Midbrain (tissue), 1 donor: ENCODE data around the gene SLC15A5.
A peak's percentile ranks its signal among the peaks of the same experiment; 100 is the strongest.

ENCODE experiments used
- DNase-seq: peaks from one replicate; lab custom pipeline; 2025; lab: John Stamatoyannopoulos, UW

Gene SLC15A5, protein sequence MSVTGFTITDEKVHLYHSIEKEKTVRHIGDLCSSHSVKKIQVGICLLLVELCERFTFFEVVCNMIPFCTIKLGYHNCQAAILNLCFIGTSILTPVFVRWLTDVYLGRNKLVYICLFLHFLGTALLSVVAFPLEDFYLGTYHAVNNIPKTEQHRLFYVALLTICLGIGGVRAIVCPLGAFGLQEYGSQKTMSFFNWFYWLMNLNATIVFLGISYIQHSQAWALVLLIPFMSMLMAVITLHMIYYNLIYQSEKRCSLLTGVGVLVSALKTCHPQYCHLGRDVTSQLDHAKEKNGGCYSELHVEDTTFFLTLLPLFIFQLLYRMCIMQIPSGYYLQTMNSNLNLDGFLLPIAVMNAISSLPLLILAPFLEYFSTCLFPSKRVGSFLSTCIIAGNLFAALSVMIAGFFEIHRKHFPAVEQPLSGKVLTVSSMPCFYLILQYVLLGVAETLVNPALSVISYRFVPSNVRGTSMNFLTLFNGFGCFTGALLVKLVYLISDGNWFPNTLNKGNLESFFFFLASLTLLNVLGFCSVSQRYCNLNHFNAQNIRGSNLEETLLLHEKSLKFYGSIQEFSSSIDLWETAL

DNA sequence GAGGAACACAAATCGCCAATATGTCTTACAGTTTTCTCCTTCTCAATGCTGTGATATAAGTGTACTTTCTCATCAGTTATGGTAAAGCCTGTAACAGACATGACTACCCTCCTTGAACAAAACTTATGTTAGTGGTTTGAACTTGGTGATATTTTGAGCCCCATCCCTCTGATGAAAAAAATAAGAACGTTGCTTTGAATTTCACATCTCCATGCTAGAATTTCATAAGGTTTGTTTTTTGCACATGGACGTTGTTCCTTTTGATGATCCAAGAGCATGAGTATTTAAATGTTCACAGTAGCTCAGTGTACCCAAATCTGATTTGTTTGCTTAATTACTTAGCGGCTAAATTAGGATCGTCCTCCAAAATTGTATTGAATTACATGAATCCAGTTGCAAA lies at the start of gene SLC15A5:
TSS of gene SLC15A5 (minus strand) at position 101 of the 400 bp plus-strand sequence. CDS start at position 101, 0 bp downstream.
- DNase-seq = no peak

DNA sequence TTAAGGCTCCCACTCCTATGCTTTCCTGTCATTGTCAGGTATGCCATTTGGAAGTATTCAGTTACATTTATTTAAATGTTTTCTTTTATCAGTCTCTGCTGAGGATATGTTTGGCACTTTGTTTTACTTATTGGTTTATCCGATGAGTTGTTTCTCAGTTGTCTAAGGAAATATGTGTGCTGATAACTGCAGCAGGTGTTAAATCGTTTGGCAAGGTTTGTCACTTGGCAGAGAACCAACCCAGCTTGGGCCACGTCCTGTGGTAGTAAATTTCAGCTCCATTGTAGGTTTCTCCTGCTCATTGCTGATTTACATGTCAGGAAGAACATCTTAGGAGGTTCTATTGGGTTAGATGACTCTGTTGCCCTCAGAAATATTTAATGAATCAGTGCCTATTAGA lies 47.9 kb upstream of the SLC15A5 start:
- no peak for DNase-seq

DNA sequence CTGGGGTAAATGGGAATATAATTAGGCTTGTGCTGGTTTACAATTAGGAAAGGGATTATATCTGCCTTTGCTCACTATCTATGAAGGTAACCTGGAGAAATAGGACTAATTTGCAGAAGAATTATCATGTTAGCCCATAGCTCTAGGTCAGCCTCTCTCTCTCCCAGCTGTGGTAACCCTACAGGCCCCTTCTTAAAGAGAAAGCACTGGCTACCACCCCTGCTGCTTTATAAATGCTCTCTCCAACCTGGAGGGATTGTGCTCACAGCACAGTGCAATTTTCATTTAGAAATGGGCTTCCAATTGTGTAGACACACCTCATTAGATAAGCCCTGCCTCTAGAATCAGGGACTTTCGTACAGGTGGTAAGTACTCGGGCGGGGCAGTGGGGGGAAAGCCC lies 47.3 kb upstream of the SLC15A5 start:
- DNase-seq = no peak

DNA sequence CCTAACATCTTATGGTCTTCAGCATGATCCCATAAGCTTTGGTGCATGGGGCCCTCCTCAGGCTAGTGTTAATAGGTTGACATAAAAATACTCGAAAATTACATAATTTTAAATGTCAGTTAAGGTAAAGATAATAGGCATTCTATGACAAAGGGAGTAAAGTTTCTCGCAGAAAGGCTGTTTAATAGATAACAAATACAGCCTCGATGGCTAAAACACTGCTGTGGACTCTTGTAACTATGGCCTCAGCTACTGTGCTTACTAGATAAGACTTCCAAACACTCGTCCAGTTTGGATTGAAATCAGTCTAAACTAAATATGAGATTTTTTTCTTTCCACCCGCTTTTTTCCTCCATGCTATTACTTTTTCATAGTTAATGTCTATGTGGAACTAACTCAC lies 46.8 kb upstream of the SLC15A5 start:
- DNase-seq = no peak

DNA sequence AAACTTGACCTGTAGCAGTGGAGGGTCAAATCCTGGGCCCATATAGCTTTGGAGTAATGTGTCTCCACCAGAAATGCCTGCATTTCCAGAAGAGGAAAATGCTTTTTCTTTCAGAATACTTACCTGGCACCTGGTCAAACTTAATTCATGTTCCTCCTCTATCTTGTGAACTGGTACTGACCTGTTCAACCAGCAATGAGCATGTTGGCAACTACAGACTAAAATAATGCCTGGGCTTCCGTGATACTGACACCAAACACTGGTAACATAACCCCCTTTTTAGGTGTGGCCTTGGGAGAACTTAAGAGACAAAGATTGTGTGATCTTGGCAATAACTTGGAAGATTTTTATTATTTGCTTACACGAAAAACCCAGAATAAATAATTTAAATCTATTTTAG lies 46.2 kb upstream of the SLC15A5 start:
- DNase-seq = no peak

DNA sequence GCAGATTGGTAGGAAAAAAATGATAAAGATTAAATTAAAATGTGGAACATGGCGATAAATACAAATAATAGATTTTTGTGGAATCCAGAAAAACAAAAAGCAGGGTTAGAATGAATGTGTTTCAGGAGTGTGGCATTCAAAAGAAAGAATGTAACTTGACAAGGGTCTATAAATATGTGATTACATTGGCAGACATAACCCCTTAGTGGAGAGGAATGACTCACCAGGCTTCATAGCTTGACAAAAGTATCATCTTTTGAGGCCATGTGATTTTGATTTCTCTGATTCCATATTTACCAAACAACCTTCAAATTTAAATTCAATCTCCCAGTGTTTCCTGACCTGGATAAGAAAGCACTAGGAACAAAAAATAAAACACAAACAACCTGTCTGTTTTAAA lies 45.5 kb upstream of the SLC15A5 start:
- no peak for DNase-seq

DNA sequence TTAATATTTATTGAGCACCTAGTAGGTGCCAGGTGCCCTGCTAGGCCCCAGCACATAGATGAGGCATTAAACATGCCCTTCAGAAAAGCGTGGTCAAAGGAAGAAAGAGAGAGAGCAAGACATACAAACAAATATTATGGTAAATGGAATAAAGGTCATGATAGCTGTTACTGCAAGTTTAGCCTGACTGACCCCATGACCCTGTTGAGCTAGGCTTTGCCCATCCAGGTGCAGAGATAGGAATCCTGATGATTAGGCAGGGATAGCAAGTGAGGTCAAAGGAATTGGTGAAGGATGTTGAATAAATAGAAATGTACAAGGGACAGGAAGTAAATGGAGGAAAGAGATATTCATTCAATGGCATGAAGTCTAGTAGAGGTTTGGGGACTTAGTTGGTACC lies 33.4 kb upstream of the SLC15A5 start:
- DNase-seq = no peak

DNA sequence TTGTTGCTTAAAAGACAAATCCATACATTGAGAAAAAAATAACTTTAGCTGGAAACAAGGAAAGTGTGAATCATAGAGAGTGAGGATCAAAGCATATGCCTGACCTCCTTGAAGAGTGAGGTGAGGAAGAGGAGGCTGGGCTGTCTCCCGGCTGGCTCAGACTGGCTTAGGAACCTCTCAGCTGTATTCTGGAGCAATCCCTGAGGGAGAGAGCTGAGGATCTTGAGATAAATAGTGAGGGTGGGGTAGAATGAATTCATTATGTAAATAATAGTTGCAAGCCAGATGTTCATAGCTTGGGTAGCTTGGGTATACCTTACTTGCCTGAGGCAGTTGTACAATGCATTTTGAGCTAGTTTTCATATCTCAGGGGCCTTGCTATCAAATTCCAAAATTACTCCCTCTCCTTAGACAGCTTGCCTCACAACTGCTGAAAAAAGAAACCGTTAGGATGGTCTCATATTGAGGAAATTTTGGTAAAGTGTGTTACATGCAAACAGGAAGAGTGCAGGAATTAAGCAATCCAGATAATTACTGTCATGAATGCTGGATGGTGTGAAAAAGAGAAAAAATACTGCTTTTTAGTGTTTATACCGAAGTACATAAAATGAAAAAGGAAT lies 30.5 kb upstream of the SLC15A5 start:
- no peak for DNase-seq

DNA sequence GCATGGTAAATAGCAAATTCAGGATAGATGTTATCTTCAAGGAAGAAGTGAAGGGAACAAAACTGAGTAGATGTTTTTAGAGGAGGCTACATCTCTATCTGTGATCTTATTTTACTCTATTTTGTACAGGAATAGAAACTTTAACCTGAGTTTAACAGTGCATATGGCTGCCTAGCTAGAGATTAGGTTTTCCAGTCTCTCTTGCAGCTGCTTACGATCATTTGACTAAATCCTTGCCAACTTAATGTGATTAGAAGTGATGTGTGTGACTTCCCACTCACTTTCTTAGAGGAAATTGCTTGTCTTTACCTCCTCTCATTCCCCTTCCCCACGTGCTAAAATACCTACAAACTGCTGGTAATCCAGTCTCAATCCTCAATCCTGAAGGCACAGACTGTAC lies 26.5 kb upstream of the SLC15A5 start:
- DNase-seq = no peak

DNA sequence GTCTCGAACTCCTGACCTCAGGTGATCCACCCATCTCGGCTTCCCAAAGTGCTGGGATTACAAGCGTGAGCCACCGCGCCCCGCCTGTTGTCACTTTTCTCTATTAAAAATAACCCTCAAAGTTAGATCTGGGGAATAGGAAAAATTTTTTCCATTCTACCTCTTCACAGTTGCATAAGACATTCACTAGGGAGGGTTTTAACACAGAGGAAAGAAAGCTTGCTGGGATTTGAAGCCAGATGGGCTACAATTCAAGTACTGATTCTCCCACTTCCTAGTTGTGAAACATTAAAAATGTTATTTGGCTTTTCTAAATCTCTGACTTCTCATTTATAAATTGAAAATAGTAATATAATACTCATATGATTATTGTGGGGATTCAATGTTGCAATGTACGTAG lies 23.3 kb upstream of the SLC15A5 start:
- no peak for DNase-seq

DNA sequence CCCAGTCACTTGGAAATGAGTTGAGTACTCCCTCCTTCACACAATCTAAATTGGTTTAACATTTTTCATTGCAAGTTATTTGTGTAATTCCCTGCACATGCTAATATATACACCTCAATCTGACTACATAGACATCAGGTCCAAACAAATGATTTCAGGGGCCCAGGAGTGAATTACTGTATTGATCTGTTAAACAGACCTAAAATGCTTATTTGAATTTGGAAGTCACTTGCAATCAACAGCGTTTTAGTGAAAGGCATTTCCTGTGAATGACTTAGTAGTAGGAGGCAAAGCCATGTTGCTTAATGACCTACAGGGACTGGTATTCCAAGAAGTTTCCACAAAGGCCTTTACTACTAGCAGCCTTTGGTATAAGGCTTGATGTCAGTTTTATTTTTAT lies 22.6 kb upstream of the SLC15A5 start:
- no peak for DNase-seq

DNA sequence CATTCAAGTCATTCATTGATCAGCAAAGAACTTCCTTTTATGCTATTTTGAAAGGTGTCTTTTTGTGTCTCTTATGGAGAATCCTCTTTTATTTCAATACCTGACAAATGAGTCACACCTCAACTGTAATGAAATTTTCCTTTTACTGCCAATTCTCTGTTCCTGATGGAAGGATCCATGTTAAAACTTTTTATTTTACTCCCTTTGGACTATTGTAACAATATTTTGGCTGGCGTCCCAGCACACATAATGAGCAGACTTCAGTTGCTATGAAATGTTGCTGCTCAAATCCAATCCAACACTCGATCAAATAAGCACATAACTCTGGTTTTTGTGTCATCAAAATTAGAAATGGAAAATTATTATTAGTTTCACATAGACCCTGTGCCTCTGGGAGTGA lies 21.9 kb upstream of the SLC15A5 start:
- DNase-seq = peak; percentile 8

DNA sequence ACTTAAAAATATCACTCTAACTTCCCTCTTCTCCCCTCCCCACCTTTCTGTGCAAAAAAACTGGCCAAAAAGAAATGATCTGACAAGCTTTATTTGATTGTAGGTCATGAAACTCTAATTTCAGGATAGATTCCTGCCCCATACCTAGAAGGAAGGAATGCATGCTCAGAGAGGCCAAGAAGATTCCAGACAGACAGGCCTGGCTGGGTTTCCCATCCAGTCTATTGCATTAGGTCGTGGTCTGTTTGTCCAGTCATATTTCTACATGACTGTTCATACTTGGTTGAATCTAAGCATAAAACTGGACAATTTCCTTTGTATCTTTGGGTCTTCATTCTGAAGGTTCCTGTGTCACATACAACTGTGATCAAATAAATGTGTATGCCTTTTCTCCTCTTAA lies 20.0 kb upstream of the SLC15A5 start:
- no peak for DNase-seq

DNA sequence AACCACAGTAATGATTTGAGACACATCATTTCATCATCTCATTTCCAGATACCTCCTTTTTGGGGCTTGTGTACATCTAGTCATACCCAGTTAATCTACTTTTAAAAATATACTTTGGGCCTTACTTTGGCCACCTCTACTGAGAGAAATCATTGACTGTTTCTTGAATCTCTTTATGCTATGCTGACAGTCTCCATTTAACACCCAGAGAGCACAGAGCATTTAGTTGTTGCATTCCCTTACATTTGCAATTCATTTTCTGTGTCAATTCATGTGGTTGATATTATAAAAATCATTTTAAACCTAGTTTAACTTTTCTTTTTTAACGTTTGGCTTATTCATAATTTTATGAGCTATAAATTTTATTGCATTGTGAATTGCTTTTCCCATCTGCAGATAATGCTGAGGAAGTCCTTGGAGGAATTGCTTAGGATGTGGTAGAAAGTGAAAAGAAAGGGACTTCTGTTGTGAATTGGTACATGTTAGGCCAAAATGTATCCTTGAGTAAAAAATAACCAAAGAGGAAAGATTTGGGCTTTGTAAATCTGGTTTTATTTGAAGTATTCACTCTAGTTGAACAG lies 17.0 kb upstream of the SLC15A5 start:
- DNase-seq = no peak

DNA sequence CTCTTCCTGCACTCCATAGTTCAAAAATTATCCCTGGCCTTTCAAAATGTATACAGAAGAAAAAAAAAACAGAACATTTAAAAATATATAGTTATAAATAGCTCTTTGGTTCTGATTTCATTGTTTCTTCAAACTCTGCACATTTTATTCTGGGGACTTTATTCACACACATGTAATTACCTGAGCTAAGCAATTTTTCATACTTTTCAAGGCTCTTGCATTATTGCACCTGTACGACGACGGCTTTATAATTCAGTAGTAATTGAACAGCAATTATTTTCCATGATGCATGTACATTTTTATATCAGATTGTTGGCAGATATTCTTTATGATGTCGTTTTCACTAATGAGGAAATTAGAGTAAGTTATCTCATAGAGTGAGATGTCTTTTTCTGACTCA lies 13.5 kb upstream of the SLC15A5 start:
- DNase-seq = no peak

DNA sequence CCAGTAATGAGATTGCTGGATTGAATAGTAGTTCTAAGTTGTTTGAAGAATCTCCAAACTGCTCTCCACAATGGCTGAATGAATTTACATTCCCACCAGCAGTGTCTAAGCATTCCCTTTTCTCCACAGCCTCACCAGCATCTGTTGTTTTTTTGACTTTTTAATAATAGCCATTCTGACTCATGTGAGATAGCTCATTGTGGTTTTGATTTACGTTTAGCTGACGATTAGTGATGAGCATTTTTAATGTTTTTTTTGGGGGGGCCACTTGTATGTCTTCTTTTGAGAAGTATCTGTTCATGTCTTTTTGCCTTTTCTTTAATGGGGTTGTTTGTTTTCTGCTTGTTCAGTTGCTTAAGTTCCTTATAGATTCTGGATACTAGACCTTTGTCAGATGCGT lies 8.1 kb upstream of the SLC15A5 start:
- DNase-seq = no peak

DNA sequence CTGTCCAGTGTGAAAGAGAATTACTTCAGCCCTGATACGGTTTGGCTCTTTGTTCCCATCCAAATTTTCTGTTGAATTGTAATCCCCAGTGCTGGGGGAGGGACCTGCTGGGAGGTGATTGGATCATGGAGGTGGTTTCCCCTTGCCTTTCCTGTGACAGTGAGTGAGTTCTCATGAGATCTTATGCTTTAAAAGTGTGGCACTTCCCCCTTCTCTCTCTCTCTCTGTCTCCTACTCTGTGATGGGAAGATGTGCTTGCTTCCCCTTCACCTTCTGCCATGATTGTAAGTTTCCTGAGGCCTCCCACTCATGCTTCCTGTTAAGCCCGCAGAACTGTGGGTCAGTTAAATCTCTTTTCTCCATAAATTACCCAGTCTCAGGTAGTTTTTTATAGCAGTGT lies 5.5 kb upstream of the SLC15A5 start:
- no peak for DNase-seq

DNA sequence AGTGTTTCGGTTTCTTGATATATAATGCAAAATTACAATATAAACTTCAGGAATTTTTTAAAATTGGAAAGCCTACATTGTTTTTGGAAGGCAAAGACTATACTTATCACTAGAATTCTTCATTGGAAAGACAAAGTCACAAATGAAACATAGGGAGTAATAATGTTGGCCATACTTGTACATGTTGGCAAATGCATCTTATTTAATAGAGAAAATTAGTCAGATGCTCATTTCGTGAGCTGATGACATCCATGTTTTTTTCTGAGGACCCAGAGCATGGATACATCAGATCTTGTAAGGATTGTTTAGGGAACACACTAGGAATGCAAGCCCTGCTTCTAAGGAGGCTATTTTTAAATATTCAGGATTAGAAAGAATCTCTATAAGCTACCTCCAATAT lies 4.6 kb upstream of the SLC15A5 start:
- no peak for DNase-seq

DNA sequence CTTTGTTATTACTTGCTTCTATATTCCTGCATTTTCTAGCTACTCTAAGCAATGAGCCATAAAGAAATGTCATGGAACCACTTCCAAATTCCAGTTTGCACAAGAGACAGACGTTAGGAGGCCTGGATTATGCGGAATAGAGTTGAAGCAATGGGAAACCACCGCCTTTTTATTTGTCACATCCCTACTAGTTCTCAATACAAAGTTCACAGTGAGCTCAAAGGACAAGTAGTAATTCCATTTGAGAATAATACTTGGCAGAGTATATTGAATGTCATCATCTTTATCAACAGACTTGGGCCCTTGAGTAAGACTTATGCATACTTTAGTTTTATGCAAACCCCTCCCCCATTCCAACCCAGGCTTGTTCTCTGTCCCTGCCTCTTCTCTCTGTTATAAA lies 3.7 kb upstream of the SLC15A5 start:
- no peak for DNase-seq

DNA sequence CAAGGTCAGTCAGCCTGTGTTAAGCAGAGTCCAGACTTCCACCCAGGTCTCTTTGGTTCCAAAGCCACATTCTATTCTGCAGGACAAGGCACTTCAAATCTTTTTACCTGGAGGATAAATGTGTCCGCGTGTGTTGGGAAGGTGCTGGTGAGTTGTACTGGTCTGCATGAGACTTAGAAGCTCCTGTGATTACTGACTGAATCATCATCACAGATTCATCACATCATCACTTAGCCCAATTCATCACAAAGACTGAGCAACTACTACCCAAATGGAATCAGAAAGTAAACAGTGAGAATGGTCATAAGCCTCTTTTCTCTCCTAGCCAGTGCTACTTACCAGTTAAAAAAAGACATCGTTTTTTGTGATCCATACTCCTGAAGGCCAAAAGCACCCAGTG lies 5.3 kb downstream of the SLC15A5 start:
- DNase-seq = no peak

DNA sequence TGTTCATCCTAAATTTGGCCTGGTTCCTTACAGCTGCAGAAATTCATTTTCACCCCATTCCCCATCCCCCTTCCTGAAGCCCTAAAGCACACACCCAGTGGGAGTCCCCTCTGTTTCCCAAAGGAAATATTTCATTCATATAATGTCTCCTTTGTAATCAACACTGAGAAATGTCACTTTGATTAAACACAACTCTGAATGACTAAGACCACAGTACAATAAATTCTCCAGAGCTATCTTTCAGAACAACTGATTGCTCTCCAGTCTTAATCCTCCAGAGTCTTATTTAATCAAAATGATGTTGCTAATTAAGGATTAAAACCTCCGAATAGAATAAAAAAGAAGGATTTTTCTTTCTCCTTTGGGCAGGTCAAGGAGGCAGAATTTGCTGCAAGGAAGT lies 6.4 kb downstream of the SLC15A5 start:
- DNase-seq = no peak

DNA sequence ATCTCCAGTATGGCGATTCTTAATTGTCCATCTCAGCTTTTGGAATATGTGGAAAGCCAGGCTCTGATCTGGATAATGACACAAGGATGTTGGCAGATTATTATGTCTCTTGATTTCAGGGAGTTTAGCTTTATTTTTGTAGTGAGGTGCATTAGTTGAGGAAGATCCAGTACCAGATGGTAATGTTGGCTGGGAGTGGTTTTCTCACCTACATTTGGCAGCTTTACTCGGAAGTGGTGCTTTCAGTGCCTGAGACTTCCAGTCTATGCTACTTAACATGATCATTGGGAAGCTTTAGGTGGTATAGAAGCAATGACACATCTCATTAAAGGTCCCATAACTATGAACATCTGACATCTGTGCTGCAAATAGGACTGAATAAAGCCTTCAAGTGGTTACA lies 7.5 kb downstream of the SLC15A5 start:
- no peak for DNase-seq

DNA sequence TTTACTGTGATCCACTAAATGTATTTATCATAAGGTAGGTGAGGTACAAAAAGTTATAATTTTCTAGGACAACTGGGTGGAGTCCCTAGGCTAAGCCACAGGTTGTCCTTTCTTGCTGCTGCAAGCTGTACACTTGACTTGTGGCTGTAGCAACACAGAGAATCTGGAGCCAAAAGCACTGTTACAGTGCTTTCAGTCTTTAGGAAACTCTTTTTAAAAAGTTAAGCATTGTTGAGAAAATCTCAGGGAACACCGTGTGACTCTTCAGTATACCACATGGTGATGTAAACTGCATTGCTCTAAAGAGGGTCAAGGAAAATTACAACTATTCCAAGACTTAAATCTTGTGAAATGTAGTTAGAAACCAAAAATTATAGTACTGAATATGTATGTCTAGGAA lies 11.4 kb downstream of the SLC15A5 start:
- DNase-seq = no peak
